OCI-LY3 (cell line): ENCODE measurements around the gene BCL2L14.

Experiments used
- H2AFZ ChIP-seq: fragments of 200-600, 300-600 bp; shearing (Covaris generic); 2 replicates; pipeline ENCODE4 v1.6.0; 2014; ENCODE audit warnings: antibody characterized with exemption, low read depth, low read length
- H3K27ac ChIP-seq: fragments of 200-600, 300-600 bp; sonication (generic); 2 replicates; pipeline ENCODE4 v1.5.1; 2014; ENCODE audit warnings: mild to moderate bottlenecking, low read length, moderate library complexity, mixed read lengths
- H3K27me3 ChIP-seq: fragments of 200-600, 300-600 bp; sonication (generic); 2 replicates; pipeline ENCODE4 v1.6.1; 2014; ENCODE audit warnings: low read depth, low read length, mixed read lengths
- H3K36me3 ChIP-seq: fragments of 200-600, 300-600 bp; sonication (generic); replicated peaks from 2 replicates; pipeline ENCODE3; 2014; ENCODE audit warnings: low read depth, low read length, mixed read lengths
- H3K4me1 ChIP-seq: fragments of 300-600, 200-600 bp; sonication (generic); 2 replicates; pipeline ENCODE4 v1.6.1; 2014; ENCODE audit warnings: low read length, mixed read lengths
- H3K4me2 ChIP-seq: fragments of 200-600, 300-600 bp; sonication (generic); 2 replicates; pipeline ENCODE4 v1.6.1; 2014; ENCODE audit warnings: low read length, mixed read lengths
- H3K4me3 ChIP-seq: fragments of 300-600, 200-600 bp; sonication (generic); 2 replicates; pipeline ENCODE4 v1.5.1; 2014; ENCODE audit warnings: antibody characterized with exemption, mild to moderate bottlenecking, low read length, moderate library complexity
- H3K79me2 ChIP-seq: fragments of 300-600, 200-600 bp; shearing (Covaris generic); 2 replicates; pipeline ENCODE4 v1.6.1; 2014; ENCODE audit warnings: mild to moderate bottlenecking, low read length, mixed read lengths
- H3K9ac ChIP-seq: fragments of 300-600, 200-600 bp; shearing (Covaris generic); 2 replicates; pipeline ENCODE4 v1.6.0; 2014; ENCODE audit warnings: mild to moderate bottlenecking, low read length, moderate library complexity
- H3K9me3 ChIP-seq: fragments of 200-600, 300-600 bp; shearing (Covaris generic); 2 replicates; pipeline ENCODE4 v1.6.1; 2014; ENCODE audit warnings: low read length, mixed read lengths; ENCODE audit not compliant: insufficient read depth
- H4K20me1 ChIP-seq: fragments of 200-600, 300-600 bp; sonication (generic); 2 replicates; pipeline ENCODE4 v1.6.1; 2016; ENCODE audit warnings: low read length, mixed read lengths; ENCODE audit not compliant: insufficient read depth
- EZH2phosphoT487 ChIP-seq: fragments of 200-600 bp; shearing (Covaris generic); IDR thresholded peaks from 2 replicates; pipeline ENCODE4 v1.6.1; 2018; ENCODE audit warnings: antibody characterized with exemption, mixed run types, low read depth
- TF ChIP-seq, protein P1 (sequence below): fragments of 200-600, 300-600 bp; sonication (generic); IDR thresholded peaks from 2 replicates; pipeline ENCODE4 v1.5.1; 2014; ENCODE audit warnings: antibody characterized with exemption, low read length, low read depth

The BCL2L14 gene

DNA sequence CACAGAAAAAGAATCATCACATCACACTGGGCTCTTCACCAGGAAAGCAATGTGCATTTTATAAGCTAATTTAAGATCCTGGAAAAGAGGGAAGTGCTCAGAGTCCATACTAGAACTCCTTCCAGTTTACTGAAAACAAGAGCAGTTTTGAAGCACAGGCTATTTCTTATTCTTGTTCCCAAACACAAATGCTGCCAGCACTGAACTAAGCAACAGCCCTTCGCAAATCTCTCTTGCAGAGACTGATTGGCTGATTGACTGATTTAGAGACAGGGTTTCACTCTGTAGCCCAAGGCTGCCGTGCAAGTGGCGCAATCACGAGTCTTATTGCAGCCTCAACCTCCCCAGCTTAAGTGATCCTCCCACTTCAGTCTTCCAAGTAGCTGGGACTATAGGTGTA lies 44.8 kb downstream of the BCL2L14 start:
- no peaks in the 10 kb centered on the region for H3K4me1 ChIP-seq
- H3K79me2 ChIP-seq, result no peaks in the 10 kb centered on the region
- no peaks in the 10 kb centered on the region for H3K36me3 ChIP-seq
- no peak overlapping the region for H3K9ac ChIP-seq
- H2AFZ ChIP-seq, result no peak overlapping the region
- H3K4me2 ChIP-seq, result no peak overlapping the region
- H3K27ac ChIP-seq, result no peak overlapping the region
- no peak for TF ChIP-seq EZH2phosphoT487
- TF ChIP-seq, protein P1, sequence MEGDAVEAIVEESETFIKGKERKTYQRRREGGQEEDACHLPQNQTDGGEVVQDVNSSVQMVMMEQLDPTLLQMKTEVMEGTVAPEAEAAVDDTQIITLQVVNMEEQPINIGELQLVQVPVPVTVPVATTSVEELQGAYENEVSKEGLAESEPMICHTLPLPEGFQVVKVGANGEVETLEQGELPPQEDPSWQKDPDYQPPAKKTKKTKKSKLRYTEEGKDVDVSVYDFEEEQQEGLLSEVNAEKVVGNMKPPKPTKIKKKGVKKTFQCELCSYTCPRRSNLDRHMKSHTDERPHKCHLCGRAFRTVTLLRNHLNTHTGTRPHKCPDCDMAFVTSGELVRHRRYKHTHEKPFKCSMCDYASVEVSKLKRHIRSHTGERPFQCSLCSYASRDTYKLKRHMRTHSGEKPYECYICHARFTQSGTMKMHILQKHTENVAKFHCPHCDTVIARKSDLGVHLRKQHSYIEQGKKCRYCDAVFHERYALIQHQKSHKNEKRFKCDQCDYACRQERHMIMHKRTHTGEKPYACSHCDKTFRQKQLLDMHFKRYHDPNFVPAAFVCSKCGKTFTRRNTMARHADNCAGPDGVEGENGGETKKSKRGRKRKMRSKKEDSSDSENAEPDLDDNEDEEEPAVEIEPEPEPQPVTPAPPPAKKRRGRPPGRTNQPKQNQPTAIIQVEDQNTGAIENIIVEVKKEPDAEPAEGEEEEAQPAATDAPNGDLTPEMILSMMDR, result no peak
- no peak overlapping the region for H3K4me3 ChIP-seq
- H4K20me1 ChIP-seq, result no peaks in the 10 kb centered on the region
- H3K9me3 ChIP-seq, result no peaks in the 10 kb centered on the region
- no peaks in the 10 kb centered on the region for H3K27me3 ChIP-seq

DNA sequence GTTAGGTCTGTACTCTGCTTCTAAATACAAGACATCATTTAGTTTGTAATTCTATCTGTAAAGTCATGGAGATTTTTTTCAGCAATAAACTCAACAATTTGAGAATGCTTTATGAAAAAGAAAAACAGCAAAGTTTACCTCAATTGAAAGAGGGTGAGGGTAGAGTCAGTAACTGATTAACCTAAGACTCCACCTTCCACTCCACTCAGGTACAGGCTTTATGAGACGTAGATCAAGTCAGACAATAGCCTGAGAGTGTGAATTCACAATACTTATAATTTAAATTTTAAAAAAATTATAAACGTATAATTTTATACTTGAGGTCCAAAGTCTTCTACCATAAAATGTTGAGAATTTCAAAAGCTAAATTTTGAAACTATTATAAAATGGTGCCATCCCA lies 45.9 kb downstream of the BCL2L14 start:
- TF ChIP-seq, protein P1, result no peak
- TF ChIP-seq EZH2phosphoT487, result no peak
- Histone ChIP-seq H2AFZ (no peak overlapping the region), H3K27me3 (no peaks in the 10 kb centered on the region), H3K79me2 (no peaks in the 10 kb centered on the region), H3K27ac (no peak overlapping the region), H3K4me3 (no peak overlapping the region), H4K20me1 (no peaks in the 10 kb centered on the region), H3K36me3 (no peaks in the 10 kb centered on the region), H3K9ac (no peak overlapping the region), H3K4me2 (no peak overlapping the region), H3K4me1 (no peaks in the 10 kb centered on the region), H3K9me3 (no peaks in the 10 kb centered on the region)

DNA sequence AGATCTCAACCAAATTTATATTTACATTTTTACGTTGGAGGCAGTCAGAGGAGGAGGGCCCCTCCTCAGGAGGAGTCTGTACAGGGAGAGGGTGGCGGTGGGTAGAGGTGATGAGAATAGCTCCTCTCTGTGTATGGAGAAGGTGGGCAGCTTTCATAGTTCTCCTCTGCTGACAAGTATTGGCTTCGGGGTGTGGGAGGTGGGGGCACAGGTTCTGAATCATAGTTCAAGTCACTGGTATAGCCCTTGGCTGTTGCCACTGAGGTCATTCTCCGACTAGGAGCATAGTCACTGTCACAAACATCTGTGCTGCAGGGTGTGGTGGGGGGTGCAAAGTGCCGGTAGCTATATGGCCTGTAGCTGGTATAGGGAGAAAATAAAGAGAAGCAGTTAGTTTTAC lies 50.3 kb downstream of the BCL2L14 start:
- H3K4me2 ChIP-seq, result no peak overlapping the region
- no peaks in the 10 kb centered on the region for H3K27me3 ChIP-seq
- no peaks in the 10 kb centered on the region for H3K9me3 ChIP-seq
- no peak overlapping the region for H3K9ac ChIP-seq
- H3K4me1 ChIP-seq, result peaks cover 6% of the 10 kb centered on the region
- H3K27ac ChIP-seq, result no peak overlapping the region
- H3K79me2 ChIP-seq, result no peaks in the 10 kb centered on the region
- no peak overlapping the region for H2AFZ ChIP-seq
- TF ChIP-seq EZH2phosphoT487, result no peak
- no peak overlapping the region for H3K4me3 ChIP-seq
- H4K20me1 ChIP-seq, result peaks cover 2% of the 10 kb centered on the region; the same call in 1 of the 2 replicates
- peaks cover 14% of the 10 kb centered on the region for H3K36me3 ChIP-seq

DNA sequence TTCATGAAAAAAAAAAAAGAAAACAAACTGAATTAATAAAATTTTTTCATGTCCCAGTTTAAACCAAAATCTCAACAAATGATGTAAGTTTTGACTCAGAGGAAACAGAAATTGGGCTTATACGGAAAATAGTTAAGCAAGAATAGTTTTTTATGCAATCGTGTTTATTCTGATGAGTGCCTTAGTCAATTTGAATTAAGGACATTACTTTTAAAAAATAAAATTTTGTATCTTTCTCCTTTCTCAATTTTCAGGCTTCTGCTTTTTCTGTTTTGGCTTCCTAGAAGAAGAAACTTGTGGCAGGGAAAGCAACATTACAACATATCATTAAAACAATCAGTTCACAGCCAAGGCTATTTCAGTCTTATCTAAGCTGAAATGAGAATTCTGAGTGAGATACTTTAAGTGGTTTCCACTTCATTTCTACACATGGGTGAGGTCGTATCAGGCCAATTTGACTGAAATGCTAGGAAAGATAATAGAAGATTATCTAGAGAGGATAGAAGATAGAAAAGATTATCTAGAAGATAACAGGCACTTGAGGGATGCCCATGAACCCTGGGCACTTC lies 52.4 kb downstream of the BCL2L14 start:
- TF ChIP-seq EZH2phosphoT487, result no peak
- TF ChIP-seq, protein P1, result no peak
- Histone ChIP-seq H4K20me1 (peaks cover 19% of the 10 kb centered on the region), H3K4me1 (peaks cover 15% of the 10 kb centered on the region), H3K4me2 (no peak overlapping the region), H3K79me2 (no peaks in the 10 kb centered on the region), H3K9ac (no peak overlapping the region), H3K27me3 (peaks cover 3% of the 10 kb centered on the region; the same call in 1 of the 2 replicates), H3K36me3 (peaks cover 20% of the 10 kb centered on the region), H3K27ac (no peak overlapping the region), H2AFZ (no peak overlapping the region), H3K9me3 (no peaks in the 10 kb centered on the region), H3K4me3 (no peak overlapping the region)
